CD4-positive, alpha-beta memory T cell (primary cell): Measurements from ENCODE around the gene INTS4. TPM values are rescaled to one million over a fixed set of nuclear protein-coding genes. Genes with fewer than 3 reads are reported as not detected.
"Not testable (repeated sequence)": the region's sequence is repeated elsewhere in the genome, so short reads cannot be mapped to it uniquely, and the experiment has no call there.

Experiments
- CTCF ChIA-PET: fragments of 350-600 bp; sonication (Branson Sonifier 250); formaldehyde crosslinking; loops from one replicate; lab custom pipeline; 2021; ENCODE audit warnings: inconsistent platforms; ENCODE audit not compliant: partially characterized antibody; lab: Charles Lee
- POLR2A ChIA-PET: fragments of 350-600 bp; sonication (Branson Sonifier 250); formaldehyde crosslinking; loops from one replicate; lab custom pipeline; 2021; ENCODE audit not compliant: partially characterized antibody; lab: Charles Lee
- DNase-seq, 5 donors: peaks; one replicate each; pipeline versions ENCODE4 v3.0.0 to v3.0.0-alpha.2; 2020 to 2022; ENCODE audit warnings: mixed read lengths in 1 of 5
- H3K27ac ChIP-seq: one replicate; pipeline ENCODE4 v1.7.0; 2013; ENCODE audit warnings: low read depth, low read length
- H3K27me3 ChIP-seq: 2 replicates; pipeline ENCODE4 v1.7.0; 2013; ENCODE audit warnings: mild to moderate bottlenecking, low read length, moderate library complexity; ENCODE audit not compliant: insufficient read depth
- H3K36me3 ChIP-seq: 2 replicates; pipeline ENCODE4 v1.7.0; 2013; ENCODE audit warnings: mild to moderate bottlenecking, low read length, moderate library complexity; ENCODE audit not compliant: insufficient read depth
- H3K4me1 ChIP-seq: 2 replicates; pipeline ENCODE4 v1.7.0; 2013; ENCODE audit warnings: mild to moderate bottlenecking, low read length, moderate library complexity; ENCODE audit not compliant: insufficient read depth
- H3K4me3 ChIP-seq, 2 donors: one replicate each; pipeline ENCODE4 v1.7.0; 2013; ENCODE audit warnings: low read length in 2 of 2, mild to moderate bottlenecking in 1 of 2
- H3K9me3 ChIP-seq, 2 donors: one replicate each; pipeline ENCODE4 v1.7.0; 2013; ENCODE audit warnings: low read length in 2 of 2, control low read depth in 1 of 2; ENCODE audit not compliant: control insufficient read depth in 1 of 2
- H3K27ac Mint-ChIP-seq, 7 donors: one replicate each; pipeline ENCODE4 v1.8.0; 2020 to 2021; ENCODE audit warnings: mixed read lengths in 7 of 7, mild to moderate bottlenecking in 6 of 7, inconsistent platforms in 3 of 7, moderate library complexity in 3 of 7
- H3K27me3 Mint-ChIP-seq, 2 donors: one replicate each; pipeline ENCODE4 v1.8.0; 2020 to 2021; ENCODE audit warnings: mixed read lengths in 2 of 2
- H3K36me3 Mint-ChIP-seq, 2 donors: one replicate each; pipeline ENCODE4 v1.8.0; 2020 to 2021; ENCODE audit warnings: mixed read lengths in 2 of 2, inconsistent platforms in 1 of 2, mild to moderate bottlenecking in 1 of 2
- H3K4me1 Mint-ChIP-seq, 4 donors: one replicate each; pipeline ENCODE4 v1.8.0; 2020 to 2021; ENCODE audit warnings: mixed read lengths in 4 of 4, mild to moderate bottlenecking in 1 of 4
- H3K4me3 Mint-ChIP-seq, 8 donors: one replicate each; pipeline ENCODE4 v1.8.0; 2020 to 2021; ENCODE audit warnings: mixed read lengths in 8 of 8, mild to moderate bottlenecking in 7 of 8, moderate library complexity in 6 of 8, inconsistent platforms in 3 of 8
- H3K9me3 Mint-ChIP-seq, 8 donors: one replicate each; pipeline ENCODE4 v1.8.0; 2020 to 2021; ENCODE audit warnings: mixed read lengths in 8 of 8, mild to moderate bottlenecking in 5 of 8, inconsistent platforms in 3 of 8, moderate library complexity in 1 of 8
- intact Hi-C: fragments of 100-400 bp; cut with micrococcal nuclease; formaldehyde crosslinking; loops from one replicate; pipeline ENCODE4 v1.15.1; 2023
- polyA plus RNA-seq, 2 donors: library from polyadenylated mRNA; unstranded; fragments of 300-500 nt; fragmentation: Illumina TruSeq; gene quantifications; one replicate each; pipeline ENCODE4 v1.2.3, GENCODE V29; 2021
- total RNA-seq, 2 experiments: library from RNA; stranded (reverse); gene quantifications; one replicate each; pipeline ENCODE4 v1.2.3, GENCODE V29; 2021

Gene INTS4
- total and polyA plus RNA-seq, 4 experiments from 2014 or later: 37.2 to 85.0 (median 63.1) TPM

DNA sequence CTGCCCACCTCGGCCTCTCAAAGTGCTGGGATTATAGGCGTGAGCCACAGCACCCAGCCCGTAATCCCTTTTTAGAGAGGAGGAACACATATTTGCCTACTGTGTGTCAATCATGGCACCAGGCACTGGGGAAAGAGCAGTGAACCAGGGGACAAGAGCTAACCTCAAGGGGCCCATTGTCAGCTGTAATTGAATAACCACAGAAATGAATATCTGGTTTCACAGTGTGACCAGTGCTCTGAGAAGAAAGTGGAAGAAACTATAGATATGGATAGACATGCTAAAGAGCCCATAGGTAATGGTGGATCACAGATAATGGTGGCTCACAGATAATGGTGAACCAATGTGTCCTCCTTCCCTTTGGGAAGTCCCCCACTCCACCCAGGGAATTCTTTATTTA lies 37.2 kb upstream of the INTS4 start:
- POLR2A ChIA-PET: no interaction called here
- Mint-ChIP-seq H3K36me3 (no peaks in the 10 kb centered on the region), H3K4me3 (no peak overlapping the region), H3K9me3 (no peaks in the 10 kb centered on the region), H3K4me1 (no peaks in the 10 kb centered on the region), H3K27me3 (no peaks in the 10 kb centered on the region), H3K27ac (no peak overlapping the region)
- Histone ChIP-seq H3K4me1 (no peaks in the 10 kb centered on the region), H3K27me3 (no peaks in the 10 kb centered on the region), H3K27ac (no peak overlapping the region), H3K4me3 (no peak overlapping the region), H3K36me3 (no peaks in the 10 kb centered on the region), H3K9me3 (no peaks in the 10 kb centered on the region)
- no peak for DNase-seq
- CTCF ChIA-PET: no interaction called here
- intact Hi-C loops: no loop called here

DNA sequence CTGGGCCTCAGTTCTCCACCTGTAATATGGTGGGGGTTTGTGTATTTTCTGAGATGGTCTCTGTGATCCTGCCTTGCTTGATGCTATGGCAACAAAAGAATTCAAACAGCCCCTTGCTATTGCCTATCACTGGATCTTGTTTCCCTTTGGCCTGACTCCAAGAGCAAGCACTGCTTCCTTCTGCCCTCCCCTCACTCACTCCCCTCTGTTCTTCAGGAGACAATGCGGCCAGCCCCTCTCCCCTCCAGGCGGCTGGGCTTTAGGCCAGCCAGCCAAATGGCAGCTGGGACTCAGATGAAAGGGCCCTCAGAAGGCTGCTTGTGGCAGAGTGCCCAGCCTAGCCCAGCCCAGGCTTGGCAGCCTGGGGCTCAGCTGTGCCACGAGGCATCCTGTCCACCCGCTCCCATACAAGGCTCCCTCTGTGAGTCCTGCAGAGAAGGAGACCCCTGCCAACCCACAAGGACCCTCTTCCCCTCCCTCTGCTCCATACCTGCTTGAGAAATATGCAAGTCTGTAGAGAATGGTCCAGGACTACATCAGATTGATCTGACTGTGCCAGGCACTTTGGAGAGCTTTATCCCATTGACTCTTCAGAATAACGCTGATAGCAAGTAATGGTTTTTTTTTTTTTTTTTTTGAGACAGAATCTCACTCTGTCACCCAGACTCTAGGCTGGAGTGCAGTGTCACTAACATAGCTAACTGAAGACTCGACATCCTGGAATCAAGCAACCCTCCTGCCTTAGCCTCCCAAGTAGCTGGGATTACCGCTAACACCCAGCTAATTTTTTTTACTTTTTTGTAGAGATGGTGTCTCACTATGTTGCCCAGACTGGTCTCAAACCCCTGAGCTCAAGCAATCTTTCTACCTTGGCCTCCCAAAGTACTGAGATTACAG lies 36.2 kb upstream of the INTS4 start:
- intact Hi-C loops: no loop called here
- Histone ChIP-seq H3K27ac (no peak overlapping the region), H3K4me1 (no peaks in the 10 kb centered on the region), H3K9me3 (no peaks in the 10 kb centered on the region), H3K36me3 (no peaks in the 10 kb centered on the region), H3K4me3 (no peak overlapping the region), H3K27me3 (no peaks in the 10 kb centered on the region)
- Mint-ChIP-seq H3K36me3 (no peaks in the 10 kb centered on the region), H3K27me3 (no peaks in the 10 kb centered on the region), H3K27ac (no peak overlapping the region), H3K4me1 (no peaks in the 10 kb centered on the region), H3K4me3 (no peak overlapping the region), H3K9me3 (no peaks in the 10 kb centered on the region)
- DNase-seq: no peak
- ChIA-PET POLR2A (no interaction called here), CTCF (interaction anchor here (0.7 kb wide), 1 partner anchor 13 kb away, joined by 4 read pairs; no protein-coding TSS in a partner anchor)

DNA sequence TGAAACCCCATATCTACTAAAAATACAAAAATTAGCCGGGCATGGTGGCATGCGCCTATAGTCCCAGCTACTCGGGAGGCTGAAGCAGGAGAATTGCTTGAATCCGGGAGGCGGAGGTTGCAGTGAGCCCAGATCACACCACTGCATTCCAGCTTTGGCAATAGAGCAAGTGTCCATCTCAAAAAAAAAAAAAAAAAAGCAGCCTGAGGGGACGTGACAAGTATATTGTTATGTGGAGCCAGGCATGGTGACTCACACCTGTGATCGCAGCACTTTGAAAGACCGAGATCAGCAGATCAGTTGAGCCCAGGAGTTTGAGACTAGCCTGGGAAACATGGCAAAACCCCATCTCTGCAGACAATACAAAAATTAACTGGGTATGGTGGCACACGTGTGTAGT lies 34.0 kb upstream of the INTS4 start:
- CTCF ChIA-PET: interaction anchor here (1.1 kb wide), 1 partner anchor 18 kb away, joined by 3 read pairs; no protein-coding TSS in a partner anchor
- H3K4me3 Mint-ChIP-seq, POLR2A ChIA-PET, H3K4me1 ChIP-seq, H3K4me3 ChIP-seq, H3K27me3 Mint-ChIP-seq, H3K27me3 ChIP-seq, H3K4me1 Mint-ChIP-seq, H3K36me3 ChIP-seq, H3K9me3 ChIP-seq, H3K9me3 Mint-ChIP-seq, H3K27ac ChIP-seq, intact Hi-C loops, H3K36me3 Mint-ChIP-seq, DNase-seq: not testable (repeated sequence)
- peak overlapping the region in 1 of 7 donors; percentile 38 for H3K27ac Mint-ChIP-seq

DNA sequence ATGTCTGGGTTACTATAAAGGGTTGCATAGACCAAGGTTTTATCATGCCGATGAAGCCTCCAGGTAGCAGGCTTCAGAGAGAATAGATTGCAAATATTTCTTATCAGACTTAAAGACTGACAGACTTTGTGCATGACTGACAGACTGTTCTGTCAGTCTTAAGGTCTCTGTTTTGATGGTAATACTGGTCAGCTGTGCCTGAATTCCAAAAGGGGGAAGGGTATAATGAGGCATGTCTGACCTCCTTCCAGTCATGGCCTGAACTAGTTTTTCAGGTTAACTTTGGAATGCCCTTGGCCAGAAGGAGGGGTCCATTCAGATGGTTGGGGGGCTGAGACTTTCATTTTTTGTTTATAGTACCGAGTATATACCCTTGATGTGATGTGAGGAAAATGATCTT lies 33.3 kb upstream of the INTS4 start:
- no peaks in the 10 kb centered on the region for H3K9me3 Mint-ChIP-seq
- intact Hi-C loops: no loop called here
- Histone ChIP-seq H3K4me1 (no peaks in the 10 kb centered on the region), H3K27me3 (no peaks in the 10 kb centered on the region), H3K4me3 (no peak overlapping the region), H3K9me3 (no peaks in the 10 kb centered on the region), H3K36me3 (no peaks in the 10 kb centered on the region), H3K27ac (no peak overlapping the region)
- H3K4me3 Mint-ChIP-seq: no peak overlapping the region
- H3K27me3 Mint-ChIP-seq: peaks cover 1 to 4% of the 10 kb centered on the region in 2 donors
- H3K4me1 Mint-ChIP-seq: peaks cover 0 to under 1% (median 0%) of the 10 kb centered on the region in 4 donors
- ChIA-PET POLR2A (no interaction called here), CTCF (no interaction called here)
- no peak overlapping the region for H3K27ac Mint-ChIP-seq
- DNase-seq: no peak
- no peaks in the 10 kb centered on the region for H3K36me3 Mint-ChIP-seq

DNA sequence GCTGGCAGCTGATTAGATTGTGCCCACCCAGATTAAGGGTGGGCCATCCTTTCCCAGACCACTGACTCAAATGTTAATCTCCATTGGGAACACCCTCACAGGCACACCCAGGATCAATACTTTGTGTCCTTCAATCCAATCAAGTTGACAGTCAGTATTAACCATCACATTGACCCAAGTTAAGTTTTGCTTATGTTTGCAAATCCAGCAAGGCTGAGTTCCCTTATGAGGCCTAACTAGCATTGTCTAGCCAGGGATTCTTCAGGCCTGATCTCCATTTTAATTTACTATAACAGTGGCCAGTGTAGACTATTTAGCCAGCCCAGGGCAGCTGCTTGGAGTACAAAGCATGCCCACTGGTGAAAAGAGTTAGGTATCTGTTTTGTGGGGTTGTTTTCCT lies 30.9 kb upstream of the INTS4 start:
- Histone ChIP-seq H3K9me3 (no peaks in the 10 kb centered on the region), H3K27me3 (peaks cover 3% of the 10 kb centered on the region), H3K36me3 (no peaks in the 10 kb centered on the region), H3K4me3 (no peak overlapping the region), H3K4me1 (no peaks in the 10 kb centered on the region), H3K27ac (no peak overlapping the region)
- CTCF ChIA-PET: no interaction called here
- intact Hi-C loops: no loop called here
- Mint-ChIP-seq H3K36me3 (no peaks in the 10 kb centered on the region), H3K27ac (no peak overlapping the region), H3K4me1 (peaks cover 0 to 5% (median under 1%) of the 10 kb centered on the region in 4 donors), H3K9me3 (no peaks in the 10 kb centered on the region), H3K27me3 (peaks cover 12 to 16% of the 10 kb centered on the region in 2 donors), H3K4me3 (no peak overlapping the region)
- DNase-seq: no peak
- POLR2A ChIA-PET: no interaction called here

DNA sequence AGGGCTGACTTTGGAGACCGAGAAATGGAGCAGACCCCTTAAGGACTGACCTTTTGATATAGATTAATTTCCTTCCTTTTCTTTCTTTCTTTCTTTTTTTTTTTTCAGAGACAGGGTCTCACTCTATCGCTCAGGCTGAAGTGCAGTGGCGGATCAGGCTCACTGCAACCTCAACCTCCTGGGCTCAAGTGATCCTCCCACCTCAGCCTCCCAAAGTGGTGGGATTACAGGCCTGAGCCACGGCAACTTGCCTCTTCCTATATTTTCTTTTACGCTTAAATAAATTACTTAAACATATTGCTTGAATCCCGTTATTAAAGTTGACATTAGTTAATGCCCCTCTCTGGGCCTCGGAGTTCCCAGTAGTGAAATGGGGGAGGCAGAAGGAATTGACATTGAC lies 29.0 kb upstream of the INTS4 start:
- POLR2A ChIA-PET: no interaction called here

DNA sequence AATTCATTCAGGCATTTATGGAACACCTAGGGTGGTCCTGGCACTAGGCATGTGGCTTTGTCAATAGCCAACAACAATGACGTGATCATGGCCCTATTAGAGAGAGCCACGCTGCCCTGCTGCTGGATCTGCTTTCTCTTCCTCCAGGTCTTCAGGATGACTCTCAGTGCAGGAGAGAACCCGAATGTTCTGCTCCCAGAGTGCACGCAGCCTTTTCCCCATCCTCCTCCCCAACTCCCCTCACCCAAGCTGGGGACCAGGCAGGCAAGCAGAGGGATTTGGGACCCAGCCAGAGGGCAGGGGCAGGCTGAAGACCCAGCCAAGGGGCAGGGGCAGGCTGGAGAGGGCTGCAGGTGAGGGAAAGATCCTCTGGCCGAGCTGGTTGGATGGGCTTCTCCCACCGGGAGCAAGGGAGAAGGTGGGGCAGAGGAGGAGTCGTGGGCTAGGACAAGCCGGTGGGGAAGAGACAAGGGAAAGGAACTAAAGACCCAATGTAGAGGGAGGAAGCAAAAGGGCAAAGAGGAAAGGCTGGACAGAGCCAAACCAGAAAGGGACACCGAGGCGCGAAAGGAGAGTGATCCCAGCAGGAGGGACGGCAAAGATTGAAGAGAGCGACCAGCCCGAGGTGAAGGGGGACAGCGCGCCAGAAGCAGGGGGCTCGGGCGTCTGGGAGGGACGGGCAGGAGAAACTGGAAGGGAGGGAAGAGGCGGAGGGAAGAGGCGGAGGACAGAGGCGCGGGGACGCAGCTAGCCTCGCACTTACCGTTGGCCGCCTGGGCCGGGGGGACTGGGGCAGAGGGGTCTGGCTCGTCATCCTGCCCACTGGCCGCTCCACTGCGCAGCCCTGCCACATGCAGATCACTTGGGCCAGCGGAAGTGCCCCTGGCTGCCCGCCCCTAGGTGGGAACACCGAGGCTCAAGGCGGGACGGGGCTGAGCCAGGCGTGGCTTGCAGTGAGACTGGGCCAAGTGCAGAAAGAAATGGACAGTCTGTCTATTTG lies 28.2 kb upstream of the INTS4 start, which contains the start of gene KCTD14:
Gene KCTD14 (minus strand): TSS at position 880 of the 1,000 bp plus-strand sequence. CDS start 27 bp downstream, at position 853.
- H3K4me3 ChIP-seq: no peak within 1 kb of the TSS
- no peaks in the 10 kb centered on the region for H3K36me3 ChIP-seq
- H3K36me3 Mint-ChIP-seq: no peaks in the 10 kb centered on the region
- CTCF ChIA-PET: no interaction called here
- H3K9me3 Mint-ChIP-seq: no peaks in the 10 kb centered on the region
- POLR2A ChIA-PET: no interaction called here
- DNase-seq: no peak
- peaks cover 0 to 5% (median under 1%) of the 10 kb centered on the region in 4 donors for H3K4me1 Mint-ChIP-seq
- peak within 1 kb of the TSS in 1 of 8 donors; percentile 47 for H3K4me3 Mint-ChIP-seq
- H3K27ac ChIP-seq: no peak within 1 kb of the TSS
- peak within 1 kb of the TSS in 1 of 7 donors; percentile 68 for H3K27ac Mint-ChIP-seq
- H3K4me1 ChIP-seq: no peaks in the 10 kb centered on the region
- intact Hi-C loops: no loop called here
- no peaks in the 10 kb centered on the region for H3K9me3 ChIP-seq
- peaks cover 3% of the 10 kb centered on the region for H3K27me3 ChIP-seq
- H3K27me3 Mint-ChIP-seq: peaks cover 12 to 23% of the 10 kb centered on the region in 2 donors

More for the DNA sequence above, 29.0 kb upstream of the INTS4 start:
- CTCF ChIA-PET: no interaction called here
- Mint-ChIP-seq H3K36me3 (no peaks in the 10 kb centered on the region), H3K27ac (no peak overlapping the region), H3K4me3 (no peak overlapping the region), H3K9me3 (no peaks in the 10 kb centered on the region), H3K27me3 (peaks cover 12 to 23% of the 10 kb centered on the region in 2 donors), H3K4me1 (peaks cover 0 to 5% (median under 1%) of the 10 kb centered on the region in 4 donors)
- H3K36me3 ChIP-seq: no peaks in the 10 kb centered on the region
- no peaks in the 10 kb centered on the region for H3K4me1 ChIP-seq
- H3K27ac ChIP-seq: no peak overlapping the region
- H3K4me3 ChIP-seq: no peak overlapping the region
- peaks cover 3% of the 10 kb centered on the region for H3K27me3 ChIP-seq
- no peak for DNase-seq
- intact Hi-C loops: no loop called here
- H3K9me3 ChIP-seq: no peaks in the 10 kb centered on the region
